Chondrocyte (in vitro differentiated cells): Measurements from ENCODE around the gene DIRAS1. TPM values are rescaled to one million over a fixed set of nuclear protein-coding genes. Genes with fewer than 3 reads are reported as not detected.
"Not testable (repeated sequence)": the region's sequence is repeated elsewhere in the genome, so short reads cannot be mapped to it uniquely, and the experiment has no call there.

Source experiments
- DNase-seq: peaks from one replicate; pipeline ENCODE4 v3.0.0; 2021; ENCODE audit warnings: mixed read lengths, low spot score
- H3K27ac Mint-ChIP-seq: one replicate; pipeline ENCODE4 v1.8.0; 2021; ENCODE audit warnings: mild to moderate bottlenecking, moderate library complexity, mixed read lengths; ENCODE audit not compliant: unreplicated experiment
- H3K27me3 Mint-ChIP-seq: 2 replicates; pipeline ENCODE4 v1.8.0; 2021; ENCODE audit warnings: low read depth, mixed read lengths
- H3K36me3 Mint-ChIP-seq: 2 replicates; pipeline ENCODE4 v1.8.0; 2021; ENCODE audit warnings: low read depth, mixed read lengths
- H3K4me1 Mint-ChIP-seq: 2 replicates; pipeline ENCODE4 v1.8.0; 2021; ENCODE audit warnings: low read depth, mild to moderate bottlenecking, mixed read lengths
- H3K4me3 Mint-ChIP-seq: one replicate; pipeline ENCODE4 v1.8.0; 2021; ENCODE audit warnings: mild to moderate bottlenecking, moderate library complexity, mixed read lengths; ENCODE audit not compliant: unreplicated experiment
- H3K9me3 Mint-ChIP-seq: 2 replicates; pipeline ENCODE4 v1.8.0; 2021; ENCODE audit warnings: low read depth, mixed read lengths
- CTCF ChIP-seq: fragments of 200-600 bp; sonication (generic); IDR thresholded peaks from 2 replicates; pipeline ENCODE4 v1.5.0; 2021; ENCODE audit warnings: antibody characterized with exemption, mild to moderate bottlenecking, moderate library complexity
- total RNA-seq: library from RNA; stranded (reverse); gene quantifications from 3 replicates; pipeline ENCODE4 v1.2.1, GENCODE V29; 2021

Gene DIRAS1
- total RNA-seq, 1 donor from 2014 or later: 20.9 TPM

- H3K27me3 Mint-ChIP-seq: peaks cover under 1% of the 10 kb centered on the region
- no peak for DNase-seq
- no peak overlapping the region for H3K4me3 Mint-ChIP-seq
- peaks cover 8% of the 10 kb centered on the region for H3K4me1 Mint-ChIP-seq
- TF ChIP-seq CTCF: no peak
- H3K36me3 Mint-ChIP-seq: no peaks in the 10 kb centered on the region
- no peaks in the 10 kb centered on the region for H3K9me3 Mint-ChIP-seq
- H3K27ac Mint-ChIP-seq: no peak overlapping the region
These were observed 51.0 kb downstream of the DIRAS1 start for GRCh38 chr19:2670217-2670616.

GRCh38 chr19:2668175-2668763, 52.9 kb downstream of the DIRAS1 start:
- H3K27ac Mint-ChIP-seq: no peak overlapping the region
- H3K27me3 Mint-ChIP-seq: no peaks in the 10 kb centered on the region
- no peaks in the 10 kb centered on the region for H3K9me3 Mint-ChIP-seq
- no peak overlapping the region for H3K4me3 Mint-ChIP-seq
- H3K36me3 Mint-ChIP-seq: no peaks in the 10 kb centered on the region
- H3K4me1 Mint-ChIP-seq: no peaks in the 10 kb centered on the region
- TF ChIP-seq CTCF: no peak
- no peak for DNase-seq

- not testable (repeated sequence) for H3K9me3 Mint-ChIP-seq, H3K27ac Mint-ChIP-seq, H3K36me3 Mint-ChIP-seq, H3K27me3 Mint-ChIP-seq, H3K4me3 Mint-ChIP-seq, DNase-seq, H3K4me1 Mint-ChIP-seq
These were observed 53.8 kb downstream of the DIRAS1 start for GRCh38 chr19:2667349-2667748.

- no peak for DNase-seq
- no peak overlapping the region for H3K27ac Mint-ChIP-seq
- H3K4me1 Mint-ChIP-seq: no peaks in the 10 kb centered on the region
- no peak for TF ChIP-seq CTCF
- H3K4me3 Mint-ChIP-seq: no peak overlapping the region
- H3K27me3 Mint-ChIP-seq: no peaks in the 10 kb centered on the region
- no peaks in the 10 kb centered on the region for H3K36me3 Mint-ChIP-seq
- H3K9me3 Mint-ChIP-seq: peaks cover 3% of the 10 kb centered on the region
These were observed 54.7 kb downstream of the DIRAS1 start for GRCh38 chr19:2666344-2666994.

- DNase-seq: no peak
- TF ChIP-seq CTCF: no peak
- H3K27me3 Mint-ChIP-seq: no peaks in the 10 kb centered on the region
- no peak overlapping the region for H3K27ac Mint-ChIP-seq
- H3K4me1 Mint-ChIP-seq: no peaks in the 10 kb centered on the region
- no peak overlapping the region for H3K4me3 Mint-ChIP-seq
- H3K9me3 Mint-ChIP-seq: peaks cover 3% of the 10 kb centered on the region
- H3K36me3 Mint-ChIP-seq: no peaks in the 10 kb centered on the region
These were observed 56.1 kb downstream of the DIRAS1 start for GRCh38 chr19:2665103-2665502.

Other genes starting within 250 kb of the DIRAS1 start
- gene GADD45B, start 245.2 kb downstream of the DIRAS1 start, total RNA-seq: 177 to 258 TPM (median 181 TPM) in 3 replicates
- 1.9 to 3.6 TPM (median 2.5 TPM) in 3 replicates for gene GNG7, start 18.7 kb downstream of the DIRAS1 start, total RNA-seq
- 28.2 to 34.0 TPM (median 32.7 TPM) in 3 replicates for gene SLC39A3, start 18.6 kb upstream of the DIRAS1 start, total RNA-seq
- gene SGTA, start 61.9 kb upstream of the DIRAS1 start, total RNA-seq: 36.6 to 42.2 TPM (median 37.7 TPM) in 3 replicates
- gene THOP1, start 64.1 kb upstream of the DIRAS1 start, total RNA-seq: 46.9 to 78.0 TPM (median 48.4 TPM) in 3 replicates
- 4.1 to 4.5 TPM (median 4.4 TPM) in 3 replicates for gene ZNF554, start 98.5 kb upstream of the DIRAS1 start, total RNA-seq
- 7.4 to 9.2 TPM (median 8.5 TPM) in 3 replicates for gene ZNF555, start 120.1 kb upstream of the DIRAS1 start, total RNA-seq
- gene ZNF556, start 146.0 kb upstream of the DIRAS1 start, total RNA-seq: not detected in 3 replicates
- gene ZNF57, start 179.6 kb upstream of the DIRAS1 start, total RNA-seq: 2.2 to 2.9 TPM (median 2.2 TPM) in 3 replicates
- 2.9 to 4.1 TPM (median 3.6 TPM) in 3 replicates for gene ZNF77, start 223.6 kb upstream of the DIRAS1 start, total RNA-seq